Mammary epithelial cell (primary cell): ENCODE data around the gene ABHD2.

Experiments
- CTCF ChIP-seq, 2 donors: IDR thresholded peaks in 1 of 2; conservative IDR thresholded peaks in 1 of 2; 2 replicates each; pipeline ENCODE4 v1.5.1; 2011 to 2012; ENCODE audit warnings: inconsistent platforms in 2 of 2, low read length in 2 of 2, mild to moderate bottlenecking in 2 of 2, control low read depth in 1 of 2, low read depth in 1 of 2; ENCODE audit not compliant: insufficient read depth in 1 of 2; ENCODE audit errors: extremely low read depth in 1 of 2
- EZH2 ChIP-seq: IDR thresholded peaks from 2 replicates; pipeline ENCODE4 v1.6.1; 2012; ENCODE audit warnings: low read length, inconsistent platforms, borderline replicate concordance

- TF ChIP-seq EZH2 (no peak), CTCF (conservative IDR thresholded peaks at IDR 0.05 in 1 of 2, IDR thresholded peaks at IDR 0.05 in 1 of 2; ENCODE audit: extremely low read depth in 1 of 2, insufficient read depth in 1 of 2, low read depth in 1 of 2, low read length in 2 of 2) (no peak)
These were observed 130.3 kb downstream of the ABHD2 start for GRCh38 chr15:89218531-89218930.
